Measurements from ENCODE around the gene SUFU.

Gene SUFU

GRCh38 chr10:102633287-102633686 lies 129.5 kb downstream of the SUFU start:
- FAIRE-seq, result peak; percentile 40
- peak; percentile 58 for DNase-seq (ENCODE audit: low spot score)

- no peak for FAIRE-seq
- DNase-seq (ENCODE audit: low spot score), result no peak
Observed at GRCh38 chr10:102633848-102634247, 130.1 kb downstream of the SUFU start.

GRCh38 chr10:102634686-102635085 lies 130.9 kb downstream of the SUFU start:
- no peak for DNase-seq (ENCODE audit: low spot score)
- FAIRE-seq, result no peak

GRCh38 chr10:102635377-102635776 lies 131.6 kb downstream of the SUFU start:
- FAIRE-seq (no peak), DNase-seq (ENCODE audit: low spot score) (no peak)

- no peak for FAIRE-seq
- no peak for DNase-seq (ENCODE audit: low spot score)
Observed at GRCh38 chr10:102639537-102639936, 135.8 kb downstream of the SUFU start.

GRCh38 chr10:102641402-102641801 lies 137.6 kb downstream of the SUFU start:
- no peak for DNase-seq (ENCODE audit: low spot score)

GRCh38 chr10:102641880-102642735 lies 138.3 kb downstream of the SUFU start:
- peak; percentile 86 for FAIRE-seq
- peak; percentile 94 for DNase-seq (ENCODE audit: low spot score)

More at GRCh38 chr10:102641402-102641801, 137.6 kb downstream of the SUFU start:
- no peak for FAIRE-seq

- FAIRE-seq, result no peak
- DNase-seq (ENCODE audit: low spot score), result peak; percentile 15
Observed at GRCh38 chr10:102642736-102643335, 139.1 kb downstream of the SUFU start.

GRCh38 chr10:102643336-102644065 lies 139.7 kb downstream of the SUFU start:
- no peak for FAIRE-seq
- peak; percentile 70 for DNase-seq (ENCODE audit: low spot score)

GRCh38 chr10:102644066-102644645 lies 140.4 kb downstream of the SUFU start, which contains the start of gene TRIM8:
Gene TRIM8, plus strand, starts transcription at chr10:102644479. Its CDS starts 139 bp downstream, at chr10:102644618.
- DNase-seq (ENCODE audit: low spot score) (peak; percentile 35), FAIRE-seq (no peak)

GRCh38 chr10:102644646-102645387 lies 141.0 kb downstream of the SUFU start:
- DNase-seq (ENCODE audit: low spot score), result peak; percentile 78
- no peak for FAIRE-seq

GRCh38 chr10:102645388-102645740 lies 141.6 kb downstream of the SUFU start:
- DNase-seq (ENCODE audit: low spot score) (peak; percentile 64), FAIRE-seq (no peak)

GRCh38 chr10:102645741-102646609 lies 142.2 kb downstream of the SUFU start:
- peak; percentile 76 for DNase-seq (ENCODE audit: low spot score)
- peak; percentile 61 for FAIRE-seq

- DNase-seq (ENCODE audit: low spot score) (no peak), FAIRE-seq (no peak)
Observed at GRCh38 chr10:102646610-102647442, 143.1 kb downstream of the SUFU start.

- DNase-seq (ENCODE audit: low spot score) (no peak), FAIRE-seq (no peak)
Observed at GRCh38 chr10:102647443-102648268, 143.9 kb downstream of the SUFU start.

- FAIRE-seq (no peak), DNase-seq (ENCODE audit: low spot score) (no peak)
Observed at GRCh38 chr10:102648269-102648888, 144.6 kb downstream of the SUFU start.

GRCh38 chr10:102648889-102649796 lies 145.4 kb downstream of the SUFU start:
- no peak for DNase-seq (ENCODE audit: low spot score)
- FAIRE-seq, result no peak

All from RCC 7860 (cell line).